GM12878 (cell line): ENCODE results near the gene FLAD1. TPM values are rescaled to one million over a fixed set of nuclear protein-coding genes. Genes with fewer than 3 reads are reported as not detected.

Experiments used
- ATAC-seq: fragments of 200-7000 bp; cut with Tn5 transposase; 3 replicates; pipeline ENCODE4 v1.9.1; 2020; ENCODE audit warnings: mild to moderate bottlenecking, moderate library complexity
- BruUV-seq: library from RNA; stranded (reverse); fragments of 400-500 nt; replicated peaks from 2 replicates; lab custom pipeline; 2021; lab: Mats Ljungman, UMichigan
- CTCF ChIA-PET: fragments of 300-600 bp; sonication (Branson Sonifier 250); formaldehyde crosslinking; extraction: SDS; loops from one replicate; lab custom pipeline; 2021; ENCODE audit warnings: inconsistent platforms; lab: Yijun Ruan, JAX
- POLR2A ChIA-PET: fragments of 350-600 bp; formaldehyde crosslinking; extraction: SDS; loops from one replicate; lab custom pipeline; 2021; ENCODE audit warnings: inconsistent platforms; lab: Charles Lee
- RAD21 ChIA-PET: fragments of 300-600 bp; sonication (Branson Sonifier 250); formaldehyde crosslinking; loops from one replicate; lab custom pipeline; 2023; ENCODE audit warnings: antibody characterized with exemption; ENCODE audit not compliant: unreplicated experiment; lab: Charles Lee
- SMC1A ChIA-PET: fragments of 300-600 bp; sonication (Branson Sonifier 250); formaldehyde crosslinking; loops from one replicate; lab custom pipeline; 2023; ENCODE audit not compliant: unreplicated experiment, uncharacterized antibody; lab: Charles Lee
- DNase-seq: peaks from one replicate; pipeline ENCODE4 v3.0.0-alpha.2; 2011; ENCODE audit warnings: low read depth, low spot score
- FAIRE-seq: peaks from 3 replicates; lab custom pipeline; 2011; peaks lifted over from hg19 to GRCh38; lab: Jason Lieb, UNC
- H2AFZ ChIP-seq: 2 replicates; pipeline ENCODE4 v1.6.0; 2011; ENCODE audit warnings: low read depth, low read length, control low read depth; ENCODE audit not compliant: control insufficient read depth
- H3K27ac ChIP-seq: 2 replicates; pipeline ENCODE4 v1.5.1; 2011; ENCODE audit warnings: control low read depth; ENCODE audit not compliant: control insufficient read depth, insufficient read depth
- H3K27me3 ChIP-seq, 2 experiments: replicated peaks in 1 of 2; 2 replicates each; pipeline versions ENCODE4 v1.6.0 to v1.6.1; 2011; ENCODE audit warnings: low read length in 1 of 2; ENCODE audit not compliant: control insufficient read depth in 2 of 2, insufficient read depth in 2 of 2
- H3K36me3 ChIP-seq, 2 experiments: 2 replicates each; pipeline ENCODE4 v1.5.1; 2011; ENCODE audit warnings: low read length in 1 of 2; ENCODE audit not compliant: control insufficient read depth in 2 of 2, insufficient read depth in 2 of 2
- H3K4me1 ChIP-seq: 2 replicates; pipeline ENCODE4 v1.6.1; 2011; ENCODE audit warnings: mild to moderate bottlenecking, low read length, moderate library complexity, mixed read lengths; ENCODE audit not compliant: control insufficient read depth, insufficient read depth
- H3K4me2 ChIP-seq: 2 replicates; pipeline ENCODE4 v1.6.0; 2011; ENCODE audit warnings: control low read depth; ENCODE audit not compliant: control insufficient read depth, insufficient read depth
- H3K4me3 ChIP-seq: fragments of 200-600 bp; sonication (generic); 2 replicates; pipeline ENCODE4 v1.5.1; 2016
- H3K79me2 ChIP-seq: 2 replicates; pipeline ENCODE4 v1.6.0; 2011; ENCODE audit warnings: low read length; ENCODE audit not compliant: control insufficient read depth, insufficient read depth
- H3K9ac ChIP-seq: 2 replicates; pipeline ENCODE4 v1.8.0; 2011; ENCODE audit warnings: low read length, control low read depth, mixed read lengths; ENCODE audit not compliant: control insufficient read depth, insufficient read depth
- H3K9me3 ChIP-seq: replicated peaks from 3 replicates; pipeline ENCODE4 v1.5.1; 2011; ENCODE audit warnings: mild to moderate bottlenecking, low read length; ENCODE audit not compliant: control insufficient read depth, insufficient read depth
- H4K20me1 ChIP-seq: 2 replicates; pipeline ENCODE4 v1.6.0; 2011; ENCODE audit not compliant: control insufficient read depth, insufficient read depth
- CBFB ChIP-seq: IDR thresholded peaks from 2 replicates; pipeline ENCODE4 v1.6.1; 2016; ENCODE audit warnings: antibody characterized with exemption, low read depth
- DPF2 ChIP-seq: fragments of 450-650 bp; IDR thresholded peaks from 2 replicates; pipeline ENCODE4 v1.6.1; 2017; ENCODE audit warnings: mild to moderate bottlenecking
- GATAD2B ChIP-seq: fragments of 450-650 bp; conservative IDR thresholded peaks from 2 replicates; pipeline ENCODE4 v1.6.1; 2017; ENCODE audit warnings: low read depth, mild to moderate bottlenecking, moderate library complexity
- RBBP5 ChIP-seq: fragments of 200-600 bp; sonication (generic); conservative IDR thresholded peaks from 2 replicates; pipeline ENCODE4 v1.6.1; 2016
- RUNX3 ChIP-seq: IDR thresholded peaks from 2 replicates; pipeline ENCODE4 v1.6.1; 2012; ENCODE audit warnings: low read length, inconsistent platforms
- SP1 ChIP-seq: IDR thresholded peaks from one replicate; pipeline ENCODE4 v1.6.1; 2011; ENCODE audit warnings: low read depth, low read length
- WRNIP1 ChIP-seq: IDR thresholded peaks from 2 replicates; pipeline ENCODE4 v1.6.1; 2011; ENCODE audit warnings: low read depth, low read length, improper control_type of control experiment, borderline replicate concordance
- ZNF24 ChIP-seq: fragments of 450-650 bp; IDR thresholded peaks from 2 replicates; pipeline ENCODE4 v1.6.1; 2017; ENCODE audit warnings: antibody characterized with exemption, mild to moderate bottlenecking
- WGBS: methylation state at CpG from one replicate; pipeline ENCODE4 v1.1.6; 2016; ENCODE audit warnings: low lambda C conversion rate; ENCODE audit not compliant: insufficient replicate concordance, insufficient coverage; ENCODE audit errors: missing lambda C conversion rate; 5-methylcytosine and 5-hydroxymethylcytosine counted together
- in situ Hi-C: fragments of 300-500 bp; cut with MboI; formaldehyde crosslinking; loops from 9 replicates; pipeline ENCODE4 v1.14.3; 2018; ENCODE audit warnings: mixed read lengths
- intact Hi-C: fragments of 100-400 bp; cut with micrococcal nuclease; formaldehyde crosslinking; loops from one replicate; pipeline ENCODE4 v1.14.2; 2022; ENCODE audit not compliant: unreplicated experiment
- polyA plus RNA-seq, 11 experiments: library from polyadenylated mRNA; depleted of rRNA in 4 of 11; unstranded in 6 of 11; stranded (reverse) in 5 of 11; fragments of >200 nt; fragmentation: Nextera tagmentation in 4 of 11; fragmentation: Illumina TruSeq in 1 of 11; extraction: Ambion mirVana in 4 of 11; extraction: Trizol in 1 of 11; gene quantifications; 1 replicate in 1 of 11; 2 replicates in 10 of 11; pipeline versions ENCODE4 v1.2.1 to v1.2.3, GENCODE V29; 2011 to 2016; ENCODE audit warnings: inconsistent platforms in 2 of 11, missing spikeins in 2 of 11, low read depth in 1 of 11
- total RNA-seq, 4 experiments: library from RNA; depleted of rRNA in 3 of 4; stranded (reverse); fragments of >200 nt in 3 of 4; fragmentation: Illumina TruSeq in 1 of 4; extraction: Trizol in 1 of 4; gene quantifications; 2 replicates each; pipeline versions ENCODE4 v1.2.1 to v1.2.3, GENCODE V29; 2013 to 2021
- TF ChIP-seq, protein P1 (sequence below): fragments of 450-650 bp; IDR thresholded peaks from 2 replicates; pipeline ENCODE4 v1.6.1; 2016; ENCODE audit warnings: mild to moderate bottlenecking
- TF ChIP-seq, protein P2 (sequence below): fragments of 450-650 bp; IDR thresholded peaks from 2 replicates; pipeline ENCODE4 v1.6.1; 2017; ENCODE audit warnings: mild to moderate bottlenecking, moderate library complexity
- TF ChIP-seq, protein P3 (sequence below): fragments of 450-650 bp; IDR thresholded peaks from 2 replicates; pipeline ENCODE4 v1.6.1; 2014; ENCODE audit warnings: mild to moderate bottlenecking
- TF ChIP-seq, protein P4 (sequence below): fragments of 450-650 bp; IDR thresholded peaks from 2 replicates; pipeline ENCODE4 v1.6.1; 2016; ENCODE audit warnings: mild to moderate bottlenecking

Gene FLAD1
- total and polyA plus RNA-seq, 10 of the 15 experiments (the other 5 are each of a cell fraction or from before 2014, with no cell fraction given) = 22.9 to 93.4 (median 56.6) TPM

DNA sequence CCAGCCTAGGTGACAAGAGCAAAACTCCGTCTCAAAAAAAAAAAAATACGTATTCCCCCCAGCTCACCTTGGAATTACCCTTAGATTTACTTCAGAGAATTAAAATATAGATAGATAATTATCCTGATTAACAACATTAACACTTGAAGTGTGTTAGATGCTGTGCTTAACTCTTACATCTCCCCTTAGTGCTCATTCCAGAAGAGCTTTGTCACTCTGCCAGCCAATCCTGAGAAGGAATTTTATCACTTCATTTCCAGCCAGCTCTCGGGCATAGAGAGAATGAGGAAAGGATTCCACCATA lies 11.0 kb upstream of the FLAD1 start:
- POLR2A ChIA-PET = interaction anchor here (0.6 to 9.8 kb wide), 7 partner anchors 11 to 301 kb away, joined by 3 to 140 read pairs (median 4); partner anchors contain the start of genes CLK2, FLAD1, PBXIP1 and PMVK
- no peak for ATAC-seq
- BruUV-seq = no TSS peak

More for the DNA sequence above, 11.0 kb upstream of the FLAD1 start:
- TF ChIP-seq, protein P1, sequence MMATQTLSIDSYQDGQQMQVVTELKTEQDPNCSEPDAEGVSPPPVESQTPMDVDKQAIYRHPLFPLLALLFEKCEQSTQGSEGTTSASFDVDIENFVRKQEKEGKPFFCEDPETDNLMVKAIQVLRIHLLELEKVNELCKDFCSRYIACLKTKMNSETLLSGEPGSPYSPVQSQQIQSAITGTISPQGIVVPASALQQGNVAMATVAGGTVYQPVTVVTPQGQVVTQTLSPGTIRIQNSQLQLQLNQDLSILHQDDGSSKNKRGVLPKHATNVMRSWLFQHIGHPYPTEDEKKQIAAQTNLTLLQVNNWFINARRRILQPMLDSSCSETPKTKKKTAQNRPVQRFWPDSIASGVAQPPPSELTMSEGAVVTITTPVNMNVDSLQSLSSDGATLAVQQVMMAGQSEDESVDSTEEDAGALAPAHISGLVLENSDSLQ = no peak
- TF ChIP-seq, protein P2, sequence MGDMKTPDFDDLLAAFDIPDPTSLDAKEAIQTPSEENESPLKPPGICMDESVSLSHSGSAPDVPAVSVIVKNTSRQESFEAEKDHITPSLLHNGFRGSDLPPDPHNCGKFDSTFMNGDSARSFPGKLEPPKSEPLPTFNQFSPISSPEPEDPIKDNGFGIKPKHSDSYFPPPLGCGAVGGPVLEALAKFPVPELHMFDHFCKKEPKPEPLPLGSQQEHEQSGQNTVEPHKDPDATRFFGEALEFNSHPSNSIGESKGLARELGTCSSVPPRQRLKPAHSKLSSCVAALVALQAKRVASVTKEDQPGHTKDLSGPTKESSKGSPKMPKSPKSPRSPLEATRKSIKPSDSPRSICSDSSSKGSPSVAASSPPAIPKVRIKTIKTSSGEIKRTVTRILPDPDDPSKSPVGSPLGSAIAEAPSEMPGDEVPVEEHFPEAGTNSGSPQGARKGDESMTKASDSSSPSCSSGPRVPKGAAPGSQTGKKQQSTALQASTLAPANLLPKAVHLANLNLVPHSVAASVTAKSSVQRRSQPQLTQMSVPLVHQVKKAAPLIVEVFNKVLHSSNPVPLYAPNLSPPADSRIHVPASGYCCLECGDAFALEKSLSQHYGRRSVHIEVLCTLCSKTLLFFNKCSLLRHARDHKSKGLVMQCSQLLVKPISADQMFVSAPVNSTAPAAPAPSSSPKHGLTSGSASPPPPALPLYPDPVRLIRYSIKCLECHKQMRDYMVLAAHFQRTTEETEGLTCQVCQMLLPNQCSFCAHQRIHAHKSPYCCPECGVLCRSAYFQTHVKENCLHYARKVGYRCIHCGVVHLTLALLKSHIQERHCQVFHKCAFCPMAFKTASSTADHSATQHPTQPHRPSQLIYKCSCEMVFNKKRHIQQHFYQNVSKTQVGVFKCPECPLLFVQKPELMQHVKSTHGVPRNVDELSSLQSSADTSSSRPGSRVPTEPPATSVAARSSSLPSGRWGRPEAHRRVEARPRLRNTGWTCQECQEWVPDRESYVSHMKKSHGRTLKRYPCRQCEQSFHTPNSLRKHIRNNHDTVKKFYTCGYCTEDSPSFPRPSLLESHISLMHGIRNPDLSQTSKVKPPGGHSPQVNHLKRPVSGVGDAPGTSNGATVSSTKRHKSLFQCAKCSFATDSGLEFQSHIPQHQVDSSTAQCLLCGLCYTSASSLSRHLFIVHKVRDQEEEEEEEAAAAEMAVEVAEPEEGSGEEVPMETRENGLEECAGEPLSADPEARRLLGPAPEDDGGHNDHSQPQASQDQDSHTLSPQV = no peak
- TF ChIP-seq CBFB = no peak
- TF ChIP-seq RUNX3 = no peak
- no peak for TF ChIP-seq WRNIP1
- TF ChIP-seq DPF2 = no peak
- TF ChIP-seq, protein P3, sequence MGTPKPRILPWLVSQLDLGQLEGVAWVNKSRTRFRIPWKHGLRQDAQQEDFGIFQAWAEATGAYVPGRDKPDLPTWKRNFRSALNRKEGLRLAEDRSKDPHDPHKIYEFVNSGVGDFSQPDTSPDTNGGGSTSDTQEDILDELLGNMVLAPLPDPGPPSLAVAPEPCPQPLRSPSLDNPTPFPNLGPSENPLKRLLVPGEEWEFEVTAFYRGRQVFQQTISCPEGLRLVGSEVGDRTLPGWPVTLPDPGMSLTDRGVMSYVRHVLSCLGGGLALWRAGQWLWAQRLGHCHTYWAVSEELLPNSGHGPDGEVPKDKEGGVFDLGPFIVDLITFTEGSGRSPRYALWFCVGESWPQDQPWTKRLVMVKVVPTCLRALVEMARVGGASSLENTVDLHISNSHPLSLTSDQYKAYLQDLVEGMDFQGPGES = no peak
- no peak for TF ChIP-seq GATAD2B
- TF ChIP-seq SP1 = no peak
- TF ChIP-seq RBBP5 = no peak
- TF ChIP-seq, protein P4, sequence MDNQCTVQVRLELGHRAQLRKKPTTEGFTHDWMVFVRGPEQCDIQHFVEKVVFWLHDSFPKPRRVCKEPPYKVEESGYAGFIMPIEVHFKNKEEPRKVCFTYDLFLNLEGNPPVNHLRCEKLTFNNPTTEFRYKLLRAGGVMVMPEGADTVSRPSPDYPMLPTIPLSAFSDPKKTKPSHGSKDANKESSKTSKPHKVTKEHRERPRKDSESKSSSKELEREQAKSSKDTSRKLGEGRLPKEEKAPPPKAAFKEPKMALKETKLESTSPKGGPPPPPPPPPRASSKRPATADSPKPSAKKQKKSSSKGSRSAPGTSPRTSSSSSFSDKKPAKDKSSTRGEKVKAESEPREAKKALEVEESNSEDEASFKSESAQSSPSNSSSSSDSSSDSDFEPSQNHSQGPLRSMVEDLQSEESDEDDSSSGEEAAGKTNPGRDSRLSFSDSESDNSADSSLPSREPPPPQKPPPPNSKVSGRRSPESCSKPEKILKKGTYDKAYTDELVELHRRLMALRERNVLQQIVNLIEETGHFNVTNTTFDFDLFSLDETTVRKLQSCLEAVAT = no peak
- no peak for TF ChIP-seq ZNF24
- Histone ChIP-seq H3K4me3 (no peak overlapping the region), H3K79me2 (peaks cover 65% of the 10 kb centered on the region), H3K27ac (no peak overlapping the region), H3K36me3 (peaks cover 4 to 8% of the 10 kb centered on the region in 2 experiments; a peak in 3 of 4 replicates), H3K9me3 (no peaks in the 10 kb centered on the region), H3K27me3 (no peaks in the 10 kb centered on the region), H3K9ac (no peak overlapping the region), H3K4me2 (peak overlapping the region; percentile 88), H2AFZ (no peak overlapping the region), H3K4me1 (peaks cover 28% of the 10 kb centered on the region), H4K20me1 (no peaks in the 10 kb centered on the region)
- ChIA-PET CTCF (interaction anchor here (0.6 to 20.6 kb wide), 8 partner anchors 10 to 45 kb away, joined by 3 to 226 read pairs (median 4); partner anchors contain the start of genes LENEP, PBXIP1, PYGO2 and ZBTB7B), SMC1A (interaction anchor here (1.4 to 3.2 kb wide), 4 partner anchors 11 to 102 kb away, joined by 3 to 21 read pairs (median 5); partner anchors contain the start of genes FLAD1, KCNN3 and PBXIP1), RAD21 (interaction anchor here (0.9 to 2.8 kb wide), 4 partner anchors 11 to 27 kb away, joined by 3 to 20 read pairs (median 9); partner anchors contain the start of genes FLAD1 and PYGO2)
- in situ Hi-C loops = no loop called here
- FAIRE-seq = no peak
- 97% methylated on average over 3 of the region's 3 CpGs for WGBS
- intact Hi-C loops = loop anchor here (5.0 kb wide), 1 partner anchor 90 kb away; the partner anchor contains the start of gene EFNA4
- DNase-seq = no peak
